C4-2B (cell line): Measurements from ENCODE around the gene OR2T6.

Experiments
- ZFX ChIP-seq: fragments of 450-650 bp; IDR thresholded peaks from 2 replicates; pipeline ENCODE4 v1.6.1; 2017
- TF ChIP-seq, protein P1 (sequence below): fragments of 450-650 bp; conservative IDR thresholded peaks from 2 replicates; pipeline ENCODE4 v1.5.1; 2017; ENCODE audit warnings: mild to moderate bottlenecking

DNA sequence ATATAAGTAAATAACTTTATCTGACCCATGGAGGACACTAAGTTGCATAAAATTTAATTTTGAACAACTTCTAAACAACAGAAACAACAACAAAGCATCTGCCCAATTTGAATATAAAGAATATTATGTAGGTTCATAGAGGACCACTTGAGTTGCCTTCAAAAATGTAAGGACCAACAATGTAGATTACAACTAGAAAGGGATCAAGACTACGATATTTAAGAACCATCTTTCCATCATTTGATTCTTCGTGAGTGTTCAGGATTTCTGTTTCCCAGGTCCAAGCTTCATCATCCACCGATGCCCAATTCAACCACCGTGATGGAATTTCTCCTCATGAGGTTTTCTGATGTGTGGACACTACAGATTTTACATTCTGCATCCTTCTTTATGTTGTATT, 27.1 kb upstream of the OR2T6 start, which contains the start of gene OR14C36:
- TF ChIP-seq, protein P1, sequence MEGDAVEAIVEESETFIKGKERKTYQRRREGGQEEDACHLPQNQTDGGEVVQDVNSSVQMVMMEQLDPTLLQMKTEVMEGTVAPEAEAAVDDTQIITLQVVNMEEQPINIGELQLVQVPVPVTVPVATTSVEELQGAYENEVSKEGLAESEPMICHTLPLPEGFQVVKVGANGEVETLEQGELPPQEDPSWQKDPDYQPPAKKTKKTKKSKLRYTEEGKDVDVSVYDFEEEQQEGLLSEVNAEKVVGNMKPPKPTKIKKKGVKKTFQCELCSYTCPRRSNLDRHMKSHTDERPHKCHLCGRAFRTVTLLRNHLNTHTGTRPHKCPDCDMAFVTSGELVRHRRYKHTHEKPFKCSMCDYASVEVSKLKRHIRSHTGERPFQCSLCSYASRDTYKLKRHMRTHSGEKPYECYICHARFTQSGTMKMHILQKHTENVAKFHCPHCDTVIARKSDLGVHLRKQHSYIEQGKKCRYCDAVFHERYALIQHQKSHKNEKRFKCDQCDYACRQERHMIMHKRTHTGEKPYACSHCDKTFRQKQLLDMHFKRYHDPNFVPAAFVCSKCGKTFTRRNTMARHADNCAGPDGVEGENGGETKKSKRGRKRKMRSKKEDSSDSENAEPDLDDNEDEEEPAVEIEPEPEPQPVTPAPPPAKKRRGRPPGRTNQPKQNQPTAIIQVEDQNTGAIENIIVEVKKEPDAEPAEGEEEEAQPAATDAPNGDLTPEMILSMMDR, result no peak
- no peak for TF ChIP-seq ZFX
